Common myeloid progenitor, CD34-positive (primary cell): Measurements from ENCODE around the gene TJAP1. TPM values are rescaled to one million over a fixed set of nuclear protein-coding genes. Genes with fewer than 3 reads are reported as not detected.
A peak's percentile ranks its signal among the peaks of the same experiment; 100 is the strongest.

ENCODE experiments used
- CTCF ChIA-PET: fragments of 350-600 bp; sonication (Branson Sonifier 250); formaldehyde crosslinking; loops from one replicate; lab custom pipeline; 2021; ENCODE audit warnings: antibody characterized with exemption; lab: Charles Lee
- POLR2A ChIA-PET: fragments of 350-600 bp; sonication (Branson Sonifier 250); formaldehyde crosslinking; loops from one replicate; lab custom pipeline; 2021; ENCODE audit warnings: antibody characterized with exemption; lab: Charles Lee
- DNase-seq, 3 donors: peaks; one replicate each; pipeline versions ENCODE4 v3.0.0 to v3.0.0-alpha.2; 2013
- H3K27ac ChIP-seq, 2 experiments: 1 replicate in 1 of 2; 2 replicates in 1 of 2; pipeline ENCODE4 v1.7.0; 2013; ENCODE audit warnings: inconsistent platforms in 2 of 2, low read length in 2 of 2, mild to moderate bottlenecking in 2 of 2, low read depth in 1 of 2, moderate library complexity in 1 of 2; ENCODE audit not compliant: severe bottlenecking in 2 of 2, insufficient read depth in 1 of 2, poor library complexity in 1 of 2
- H3K27me3 ChIP-seq, 5 experiments: replicated peaks in 2 of 5; 1 replicate in 3 of 5; 2 replicates in 2 of 5; pipeline versions ENCODE4 v1.6.1 to v1.7.0; 2013; ENCODE audit warnings: low read length in 4 of 5, mild to moderate bottlenecking in 2 of 5, moderate library complexity in 2 of 5, inconsistent platforms in 1 of 5; ENCODE audit not compliant: insufficient read depth in 5 of 5, control insufficient read depth in 4 of 5
- H3K36me3 ChIP-seq, 4 experiments: 1 replicate in 2 of 4; 2 replicates in 2 of 4; pipeline versions ENCODE4 v1.6.1 to v1.7.0; 2013; ENCODE audit warnings: low read length in 3 of 4, control low read depth in 1 of 4, mild to moderate bottlenecking in 1 of 4; ENCODE audit not compliant: control insufficient read depth in 4 of 4, insufficient read depth in 4 of 4
- H3K4me1 ChIP-seq, 4 experiments: 1 replicate in 3 of 4; 2 replicates in 1 of 4; pipeline versions ENCODE4 v1.6.1 to v1.7.1; 2013; ENCODE audit warnings: low read length in 3 of 4, mild to moderate bottlenecking in 3 of 4, control low read depth in 1 of 4, inconsistent platforms in 1 of 4, moderate library complexity in 1 of 4; ENCODE audit not compliant: control insufficient read depth in 4 of 4, insufficient read depth in 4 of 4; ENCODE audit errors: control extremely low read depth in 1 of 4
- H3K4me3 ChIP-seq, 7 experiments: 1 replicate in 4 of 7; 2 replicates in 3 of 7; pipeline versions ENCODE4 v1.5.1 to v1.7.0; 2013; ENCODE audit warnings: mild to moderate bottlenecking in 7 of 7, low read length in 6 of 7, moderate library complexity in 6 of 7, inconsistent platforms in 2 of 7, low read depth in 2 of 7, control low read depth in 1 of 7; ENCODE audit not compliant: insufficient read depth in 4 of 7, control insufficient read depth in 1 of 7; ENCODE audit errors: extremely low read depth in 1 of 7
- H3K9me3 ChIP-seq, 5 experiments: 1 replicate in 4 of 5; 2 replicates in 1 of 5; pipeline versions ENCODE4 v1.6.1 to v1.7.1; 2013; ENCODE audit warnings: low read length in 4 of 5, mild to moderate bottlenecking in 2 of 5, inconsistent platforms in 1 of 5, low read depth in 1 of 5, moderate library complexity in 1 of 5; ENCODE audit not compliant: control insufficient read depth in 4 of 5, insufficient read depth in 2 of 5; ENCODE audit errors: control extremely low read depth in 1 of 5
- WGBS: methylation state at CpG from one replicate; pipeline ENCODE4 v1.1.5; 2013; ENCODE audit not compliant: insufficient coverage; 5-methylcytosine and 5-hydroxymethylcytosine counted together
- polyA plus RNA-seq: library from polyadenylated mRNA; unstranded; fragments of 120-200 nt; gene quantifications from one replicate; pipeline ENCODE4 v1.2.1, GENCODE V29; 2013

The TJAP1 gene, protein sequence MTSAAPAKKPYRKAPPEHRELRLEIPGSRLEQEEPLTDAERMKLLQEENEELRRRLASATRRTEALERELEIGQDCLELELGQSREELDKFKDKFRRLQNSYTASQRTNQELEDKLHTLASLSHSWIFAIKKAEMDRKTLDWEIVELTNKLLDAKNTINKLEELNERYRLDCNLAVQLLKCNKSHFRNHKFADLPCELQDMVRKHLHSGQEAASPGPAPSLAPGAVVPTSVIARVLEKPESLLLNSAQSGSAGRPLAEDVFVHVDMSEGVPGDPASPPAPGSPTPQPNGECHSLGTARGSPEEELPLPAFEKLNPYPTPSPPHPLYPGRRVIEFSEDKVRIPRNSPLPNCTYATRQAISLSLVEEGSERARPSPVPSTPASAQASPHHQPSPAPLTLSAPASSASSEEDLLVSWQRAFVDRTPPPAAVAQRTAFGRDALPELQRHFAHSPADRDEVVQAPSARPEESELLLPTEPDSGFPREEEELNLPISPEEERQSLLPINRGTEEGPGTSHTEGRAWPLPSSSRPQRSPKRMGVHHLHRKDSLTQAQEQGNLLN
- polyA plus RNA-seq = 27.5 TPM

DNA sequence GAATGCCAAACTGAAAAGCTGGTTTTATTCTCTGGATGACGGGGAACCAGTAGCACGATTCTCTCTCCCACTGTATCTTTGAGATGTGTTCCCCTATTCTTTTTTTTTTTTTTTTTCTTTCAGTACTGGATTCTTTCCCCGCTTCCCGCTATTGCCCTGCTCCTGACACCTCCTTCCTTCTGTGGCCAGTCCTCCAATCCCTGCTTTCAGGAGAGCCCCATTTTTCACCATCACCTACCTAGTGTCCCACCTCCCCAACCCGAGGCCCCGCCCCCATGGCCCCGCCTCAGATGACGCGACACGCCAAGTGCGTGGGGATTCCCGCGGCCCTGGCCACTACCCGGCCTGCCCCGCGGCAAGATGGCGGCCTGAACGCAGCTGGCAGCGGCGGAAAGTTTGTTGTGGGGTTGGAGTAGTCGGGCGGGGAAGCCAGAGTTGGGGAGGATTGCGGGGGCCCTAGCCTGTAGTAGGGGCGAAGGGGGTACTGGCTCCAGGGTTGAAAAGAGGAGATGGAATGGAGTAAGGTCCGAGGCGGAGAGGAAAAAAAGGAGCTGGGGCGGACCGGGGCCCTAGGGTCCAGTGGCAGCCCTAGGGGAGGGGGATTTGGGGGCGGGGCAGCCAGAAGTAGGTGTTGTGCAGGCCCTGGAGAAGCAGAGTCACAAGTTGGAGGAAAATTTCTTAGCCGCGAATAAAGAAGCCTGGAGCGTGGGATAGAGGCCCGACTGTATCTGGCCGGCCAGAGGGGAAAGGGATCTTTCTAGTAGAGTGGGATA lies at the start of gene TJAP1:
Gene TJAP1, plus strand, starts transcription at position 336 of the 773 bp plus-strand sequence. CDS start 21,432 bp downstream, outside the sequence.
- ChIA-PET POLR2A (interaction anchor here (0.6 kb wide), 2 partner anchors 80 to 547 kb away, joined by 4 read pairs; no protein-coding TSS in a partner anchor), CTCF (interaction anchor here (1.3 to 1.5 kb wide), 2 partner anchors 44 to 56 kb away, joined by 3 read pairs; no protein-coding TSS in a partner anchor)
- Histone ChIP-seq H3K9me3 (no peaks in the 10 kb centered on the region), H3K27ac (peak within 1 kb of the TSS; percentile 87 to 93), H3K4me3 (peak within 1 kb of the TSS; percentile 31 to 84 (median 75)), H3K36me3 (peaks cover 0 to 1% (median 0%) of the 10 kb centered on the region in 4 experiments), H3K4me1 (peaks cover 8 to 19% (median 12%) of the 10 kb centered on the region in 4 experiments), H3K27me3 (no peaks in the 10 kb centered on the region)
- peak; percentile 85 to 93 (median 92) for DNase-seq
- 0% methylated on average over 24 of the region's 34 CpGs for WGBS

DNA sequence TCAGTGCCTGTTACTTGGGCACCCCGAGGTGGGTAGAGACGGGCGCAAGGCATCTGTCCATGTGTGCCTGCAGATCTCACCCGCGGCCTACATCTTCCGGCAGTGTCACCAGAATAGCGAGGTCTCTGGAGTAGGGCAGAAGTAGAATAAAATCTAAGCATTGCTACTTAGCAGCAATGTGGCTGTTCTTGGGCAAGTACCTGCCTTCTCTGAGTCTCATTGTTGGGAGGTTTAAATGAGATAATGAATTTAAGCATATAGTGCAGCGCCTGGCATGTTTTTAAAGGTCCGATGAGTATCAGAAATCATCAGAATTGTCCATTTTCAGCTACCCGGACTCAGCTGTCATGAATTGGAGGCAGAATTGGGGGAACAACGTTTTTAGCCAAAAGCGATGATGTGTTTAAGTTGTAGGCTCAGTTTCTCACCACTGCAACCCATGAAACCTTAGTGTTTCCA lies 49.2 kb upstream of the TJAP1 start:
- 23% methylated on average over 11 of the region's 12 CpGs for WGBS
- Histone ChIP-seq H3K27me3 (no peaks in the 10 kb centered on the region), H3K27ac (peak overlapping the region; percentile 61 to 86), H3K9me3 (no peaks in the 10 kb centered on the region), H3K4me3 (peak overlapping the region; percentile 69 to 97 (median 91)), H3K4me1 (peaks cover 5 to 19% (median 13%) of the 10 kb centered on the region in 4 experiments), H3K36me3 (peaks cover 4 to 15% (median 11%) of the 10 kb centered on the region in 4 experiments)
- ChIA-PET CTCF (interaction anchor here (1.1 to 1.9 kb wide), 3 partner anchors 8 to 42 kb away, joined by 3 to 10 read pairs (median 4); no protein-coding TSS in a partner anchor), POLR2A (no interaction called here)
- DNase-seq = no peak

DNA sequence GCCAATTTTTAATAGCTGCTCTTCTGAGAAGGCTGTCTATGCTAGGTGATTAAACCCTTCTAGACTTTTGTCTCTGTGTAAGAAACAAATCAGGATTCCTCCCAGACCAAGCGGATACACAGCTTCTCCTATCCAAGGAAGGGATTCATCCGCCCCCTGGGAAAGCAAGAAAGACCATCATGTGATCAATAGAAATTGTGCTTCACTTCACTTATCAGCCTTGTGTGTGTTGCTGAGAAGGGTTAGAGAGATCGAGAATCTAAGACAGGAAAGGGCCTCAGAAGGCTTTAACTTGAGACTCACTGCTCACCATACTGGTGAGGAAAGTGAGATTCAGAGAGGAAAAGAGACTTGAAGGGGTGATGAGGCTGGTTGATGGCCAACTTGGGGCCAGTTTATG lies 48.5 kb upstream of the TJAP1 start:
- no peak overlapping the region for H3K27ac ChIP-seq
- ChIA-PET CTCF (interaction anchor here (1.9 kb wide), 1 partner anchor 9 kb away, joined by 10 read pairs; no protein-coding TSS in a partner anchor), POLR2A (no interaction called here)
- no peaks in the 10 kb centered on the region for H3K9me3 ChIP-seq
- peaks cover 5 to 19% (median 13%) of the 10 kb centered on the region in 4 experiments for H3K4me1 ChIP-seq
- peaks cover 4 to 21% (median 13%) of the 10 kb centered on the region in 4 experiments for H3K36me3 ChIP-seq
- no peaks in the 10 kb centered on the region for H3K27me3 ChIP-seq
- H3K4me3 ChIP-seq = peak overlapping the region in 3 of 7 experiments; percentile 91 to 97 (median 95)
- WGBS = 100% methylated on average over 2 of the region's 3 CpGs
- DNase-seq = no peak

DNA sequence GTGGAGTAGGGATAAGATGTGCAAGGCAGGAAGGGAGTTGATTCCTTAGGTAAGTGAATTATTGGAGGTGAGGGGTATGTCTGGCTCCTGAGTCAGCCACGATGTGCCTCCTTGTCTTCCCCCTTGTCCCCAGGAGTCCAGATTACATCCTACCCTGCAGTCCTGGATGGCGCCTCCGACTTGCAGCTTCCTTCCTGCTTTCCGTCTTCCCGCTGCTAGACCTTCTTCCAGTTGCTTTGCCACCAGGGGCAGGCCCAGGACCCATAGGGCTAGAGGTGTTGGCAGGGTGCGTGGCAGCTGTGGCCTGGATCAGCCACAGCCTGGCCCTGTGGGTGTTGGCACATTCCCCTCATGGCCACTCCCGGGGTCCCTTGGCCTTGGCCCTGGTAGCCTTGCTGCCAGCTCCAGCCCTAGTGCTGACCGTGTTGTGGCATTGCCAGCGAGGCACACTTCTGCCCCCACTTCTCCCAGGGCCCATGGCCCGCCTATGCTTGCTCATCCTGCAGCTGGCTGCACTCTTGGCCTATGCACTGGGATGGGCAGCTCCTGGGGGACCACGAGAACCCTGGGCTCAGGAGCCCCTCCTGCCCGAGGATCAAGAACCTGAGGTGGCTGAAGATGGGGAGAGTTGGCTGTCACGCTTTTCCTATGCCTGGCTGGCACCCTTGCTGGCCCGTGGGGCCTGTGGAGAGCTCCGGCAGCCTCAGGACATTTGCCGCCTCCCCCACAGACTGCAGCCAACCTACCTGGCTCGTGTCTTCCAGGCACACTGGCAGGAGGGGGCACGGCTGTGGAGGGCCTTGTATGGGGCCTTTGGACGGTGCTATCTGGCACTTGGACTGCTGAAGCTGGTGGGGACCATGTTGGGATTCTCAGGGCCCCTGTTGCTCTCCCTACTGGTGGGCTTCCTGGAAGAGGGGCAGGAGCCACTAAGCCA lies 45.1 kb upstream of the TJAP1 start:
- 97% methylated on average over 16 of the region's 19 CpGs for WGBS
- H3K27me3 ChIP-seq = no peaks in the 10 kb centered on the region
- H3K36me3 ChIP-seq = peaks cover 4 to 28% (median 21%) of the 10 kb centered on the region in 4 experiments
- DNase-seq = no peak
- H3K4me3 ChIP-seq = no peak overlapping the region
- H3K27ac ChIP-seq = no peak overlapping the region
- CTCF ChIA-PET = interaction anchor here (2.2 kb wide), 1 partner anchor 24 kb away, joined by 6 read pairs; the partner anchor contains the start of gene DLK2
- POLR2A ChIA-PET = no interaction called here
- H3K4me1 ChIP-seq = peaks cover 5 to 15% (median 9%) of the 10 kb centered on the region in 4 experiments
- no peaks in the 10 kb centered on the region for H3K9me3 ChIP-seq

DNA sequence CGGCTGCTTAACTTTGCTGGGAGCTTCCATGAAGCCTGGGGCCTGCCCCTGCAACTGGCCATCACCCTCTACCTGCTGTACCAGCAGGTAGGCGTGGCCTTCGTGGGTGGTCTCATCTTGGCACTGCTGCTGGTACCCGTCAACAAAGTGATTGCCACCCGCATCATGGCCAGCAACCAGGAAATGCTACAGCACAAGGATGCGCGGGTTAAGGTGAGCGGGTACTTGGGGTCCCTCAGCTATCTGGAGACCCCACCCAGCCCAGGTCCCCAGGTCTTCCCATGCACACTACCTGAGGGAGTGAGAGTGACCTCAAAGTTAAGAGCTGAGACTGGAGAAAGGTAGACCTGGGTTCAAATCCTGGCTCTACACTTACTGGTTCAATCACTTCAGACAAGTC lies 44.2 kb upstream of the TJAP1 start:
- H3K4me1 ChIP-seq = peaks cover 5 to 14% (median 8%) of the 10 kb centered on the region in 4 experiments

More for the DNA sequence above, 44.2 kb upstream of the TJAP1 start:
- ChIA-PET CTCF (interaction anchor here (1.1 to 2.2 kb wide), 5 partner anchors 11 to 49 kb away, joined by 3 to 7 read pairs (median 5); partner anchors contain the start of genes DLK2 and TJAP1), POLR2A (interaction anchor here (0.9 kb wide), 1 partner anchor 78 kb away, joined by 3 read pairs; no protein-coding TSS in a partner anchor)
- DNase-seq = no peak
- 95% methylated on average over 7 of the region's 8 CpGs for WGBS
- no peak overlapping the region for H3K4me3 ChIP-seq
- H3K27ac ChIP-seq = no peak overlapping the region
- no peaks in the 10 kb centered on the region for H3K27me3 ChIP-seq
- peaks cover 4 to 29% (median 26%) of the 10 kb centered on the region in 4 experiments for H3K36me3 ChIP-seq
- no peaks in the 10 kb centered on the region for H3K9me3 ChIP-seq
